ENCODE data around the gene USP38.
"Not testable (repeated sequence)": the region's sequence is repeated elsewhere in the genome, so short reads cannot be mapped to it uniquely, and the experiment has no call there.

GRCh38 chr4:143166722-143167121, 18.0 kb upstream of the USP38 start:
- TF ChIP-seq POLR2A, CTCF (IDR thresholded peaks at IDR 0.05): not testable (repeated sequence)
